ENCODE results near the gene SYCP2L. TPM values are rescaled to one million over a fixed set of nuclear protein-coding genes. Genes with fewer than 3 reads are reported as not detected.

The SYCP2L gene
- total and polyA plus RNA-seq, 2 of the 8 experiments (the other 6 are each of a cell fraction or from before 2014, with no cell fraction given), result 1.7 to 4.2 TPM

GRCh38 chr6:11015102-11015501 is 128.2 kb downstream of the SYCP2L start (continued):
- TF ChIP-seq E2F6 (IDR thresholded peaks at IDR 0.05) (no peak), POLR2A (IDR thresholded peaks at IDR 0.05; ENCODE audit: control extremely low read depth in 1 of 2, low read depth in 2 of 2, low read length in 2 of 2) (no peak)
